ENCODE data around the gene ATP8B2. TPM values are rescaled to one million over a fixed set of nuclear protein-coding genes. Genes with fewer than 3 reads are reported as not detected.
"Not testable (repeated sequence)": the region's sequence is repeated elsewhere in the genome, so short reads cannot be mapped to it uniquely, and the experiment has no call there.

ATP8B2 gene
- total RNA-seq, 2 experiments from 2014 or later: 135 to 138 TPM

DNA sequence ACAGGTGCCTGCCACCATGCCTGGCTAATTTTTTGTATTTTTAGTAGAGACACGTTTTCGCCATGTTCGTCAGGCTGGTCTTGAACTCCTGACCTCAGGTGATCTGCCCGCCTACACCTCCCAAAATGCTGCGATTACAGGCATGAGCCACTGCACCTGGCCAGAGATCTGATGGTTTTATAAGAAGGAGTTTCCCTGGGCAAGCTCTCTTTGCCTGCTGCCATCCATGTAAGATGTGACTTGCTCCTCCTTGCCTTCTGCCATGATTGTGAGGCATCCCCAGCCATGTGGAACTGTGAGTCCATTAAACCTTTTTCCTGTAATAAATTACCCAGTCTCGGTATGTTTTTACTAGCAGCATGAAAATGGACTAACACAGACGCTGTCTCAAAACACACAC is 16.2 kb upstream of the ATP8B2 start:
- POLR2A ChIA-PET; H3K27me3 Mint-ChIP-seq; H3K27ac Mint-ChIP-seq; H3K4me3 Mint-ChIP-seq; H3K9me3 Mint-ChIP-seq; H3K36me3 Mint-ChIP-seq (ENCODE audit: low read depth); DNase-seq: not testable (repeated sequence)
- peaks cover 13% of the 10 kb centered on the region for H3K4me1 Mint-ChIP-seq
- CTCF ChIA-PET: interaction anchor here (0.6 kb wide), 1 partner anchor 25 kb away, joined by 3 read pairs; no protein-coding TSS in a partner anchor

DNA sequence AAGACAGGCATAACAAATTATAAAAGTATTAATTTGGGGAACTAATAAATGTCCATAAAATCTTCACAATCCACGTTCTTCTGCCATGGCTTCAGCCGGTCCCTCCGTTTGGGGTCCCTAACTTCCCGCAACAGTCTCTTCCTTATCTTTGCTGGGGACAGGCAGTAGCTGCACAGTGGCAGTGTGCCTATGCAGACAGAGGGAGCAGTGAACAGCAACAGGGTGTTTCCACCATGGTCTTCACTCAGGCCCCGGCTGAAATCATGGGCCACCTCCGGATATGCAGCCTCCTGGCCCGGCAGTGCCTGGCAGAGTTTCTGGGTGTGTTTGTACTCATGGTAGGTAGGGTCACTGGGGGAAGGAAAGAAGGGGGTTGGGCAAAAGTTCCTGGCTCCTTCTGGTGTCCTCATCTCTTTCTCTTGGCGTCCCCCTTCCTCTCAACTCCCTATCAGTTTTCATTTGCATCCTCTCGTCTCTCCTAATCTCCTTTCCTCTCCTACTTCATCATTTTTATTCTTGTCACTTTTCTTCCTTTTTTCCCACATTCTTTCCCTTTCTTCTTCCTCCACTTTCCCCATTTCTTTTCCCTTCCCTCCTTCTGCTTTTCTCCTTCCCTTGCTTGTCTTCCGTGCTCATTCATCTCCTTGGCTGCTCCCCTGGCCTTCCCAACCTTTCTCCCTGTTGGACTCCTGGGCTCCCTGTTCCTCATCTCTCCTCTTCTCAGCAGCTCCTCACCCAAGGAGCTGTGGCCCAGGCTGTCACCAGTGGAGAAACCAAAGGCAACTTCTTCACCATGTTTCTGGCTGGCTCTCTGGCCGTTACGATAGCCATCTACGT is 12.9 kb upstream of the ATP8B2 start:
- CTCF ChIA-PET: interaction anchor here (1.5 kb wide), 1 partner anchor 14 kb away, joined by 4 read pairs; no protein-coding TSS in a partner anchor

DNA sequence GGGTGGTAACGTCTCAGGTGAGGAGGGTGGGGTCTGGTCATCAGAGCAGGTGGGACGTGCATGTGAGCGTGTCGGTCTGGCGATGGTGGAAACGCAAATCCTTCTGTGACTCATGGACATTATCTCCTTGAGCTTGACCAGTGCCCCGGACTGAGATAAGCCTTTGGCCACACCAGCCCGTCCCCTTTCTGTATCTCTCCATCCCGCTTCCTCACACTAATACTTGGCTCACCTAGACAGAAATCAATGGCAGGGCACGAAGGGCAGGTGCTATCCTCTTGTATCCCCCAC is 12.3 kb upstream of the ATP8B2 start:
- H3K4me3 Mint-ChIP-seq: no peak overlapping the region
- peaks cover 6% of the 10 kb centered on the region for H3K4me1 Mint-ChIP-seq
- CTCF ChIA-PET: interaction anchor here (1.2 kb wide), 1 partner anchor 10 kb away, joined by 4 read pairs; no protein-coding TSS in a partner anchor

More for the DNA sequence above, 12.9 kb upstream of the ATP8B2 start:
- DNase-seq; H3K4me3 Mint-ChIP-seq; H3K27me3 Mint-ChIP-seq; H3K27ac Mint-ChIP-seq; H3K36me3 Mint-ChIP-seq (ENCODE audit: low read depth); POLR2A ChIA-PET: not testable (repeated sequence)
- Mint-ChIP-seq H3K4me1 (peaks cover 11% of the 10 kb centered on the region), H3K9me3 (peaks cover 17% of the 10 kb centered on the region)

DNA sequence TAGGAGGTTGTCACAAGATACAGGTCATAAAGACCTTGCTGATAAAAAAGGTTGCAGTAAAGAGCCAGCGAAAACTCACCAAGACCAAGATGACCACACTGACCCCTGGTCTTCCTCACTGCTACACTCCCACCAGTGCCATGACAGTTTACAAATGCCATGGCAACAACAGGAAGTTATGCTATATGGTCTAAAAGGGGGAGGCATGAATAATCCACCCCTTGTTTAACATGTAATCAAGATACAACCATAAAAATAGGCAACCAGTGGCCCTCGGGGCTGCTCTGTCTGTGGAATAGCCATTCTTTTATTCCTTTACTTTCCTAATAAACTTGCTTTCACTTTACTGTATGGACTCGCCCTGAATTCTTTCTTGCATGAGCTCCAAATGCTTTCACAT is 11.1 kb upstream of the ATP8B2 start:
- POLR2A ChIA-PET: not testable (repeated sequence)

More for the DNA sequence above, 12.3 kb upstream of the ATP8B2 start:
- H3K27me3 Mint-ChIP-seq: peaks cover 8% of the 10 kb centered on the region
- peaks cover 21% of the 10 kb centered on the region for H3K9me3 Mint-ChIP-seq
- no peak for DNase-seq
- no peaks in the 10 kb centered on the region for H3K36me3 Mint-ChIP-seq (ENCODE audit: low read depth)
- H3K27ac Mint-ChIP-seq: no peak overlapping the region
- POLR2A ChIA-PET: no interaction called here

DNA sequence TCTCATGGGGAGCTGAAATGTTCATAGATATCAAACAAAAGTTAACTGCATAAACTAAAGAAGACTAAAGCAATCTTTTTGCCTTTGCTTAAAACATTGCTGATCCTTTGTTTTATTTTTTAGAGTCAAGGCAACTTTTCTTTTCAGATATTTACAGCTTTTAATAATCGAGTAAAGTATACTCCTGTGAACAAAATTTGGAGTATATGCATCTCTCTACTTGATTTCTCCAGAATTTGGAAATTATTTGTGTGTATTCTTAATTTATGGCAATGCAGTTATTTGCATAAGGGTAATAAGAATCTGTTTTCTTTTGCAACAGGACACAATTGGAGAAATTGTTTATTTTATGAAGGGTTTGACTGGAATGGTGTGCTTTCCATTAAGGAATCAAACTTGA is 8.6 kb upstream of the ATP8B2 start:
- no peaks in the 10 kb centered on the region for H3K4me1 Mint-ChIP-seq
- CTCF ChIA-PET: interaction anchor here (0.7 kb wide), 1 partner anchor 322 kb away, joined by 3 read pairs; no protein-coding TSS in a partner anchor
- POLR2A ChIA-PET: no interaction called here
- no peaks in the 10 kb centered on the region for H3K36me3 Mint-ChIP-seq (ENCODE audit: low read depth)
- peaks cover 17% of the 10 kb centered on the region for H3K9me3 Mint-ChIP-seq
- H3K27ac Mint-ChIP-seq: no peak overlapping the region
- DNase-seq: no peak
- H3K27me3 Mint-ChIP-seq: peaks cover 19% of the 10 kb centered on the region
- H3K4me3 Mint-ChIP-seq: no peak overlapping the region

More for the DNA sequence above, 11.1 kb upstream of the ATP8B2 start:
- H3K27ac Mint-ChIP-seq; DNase-seq; H3K4me1 Mint-ChIP-seq; H3K36me3 Mint-ChIP-seq (ENCODE audit: low read depth); H3K4me3 Mint-ChIP-seq: not testable (repeated sequence)
- H3K27me3 Mint-ChIP-seq: peaks cover 11% of the 10 kb centered on the region
- CTCF ChIA-PET: interaction anchor here (0.6 to 1.8 kb wide), 6 partner anchors 9 to 34 kb away, joined by 3 to 9 read pairs (median 4); no protein-coding TSS in a partner anchor
- peaks cover 18% of the 10 kb centered on the region for H3K9me3 Mint-ChIP-seq

DNA sequence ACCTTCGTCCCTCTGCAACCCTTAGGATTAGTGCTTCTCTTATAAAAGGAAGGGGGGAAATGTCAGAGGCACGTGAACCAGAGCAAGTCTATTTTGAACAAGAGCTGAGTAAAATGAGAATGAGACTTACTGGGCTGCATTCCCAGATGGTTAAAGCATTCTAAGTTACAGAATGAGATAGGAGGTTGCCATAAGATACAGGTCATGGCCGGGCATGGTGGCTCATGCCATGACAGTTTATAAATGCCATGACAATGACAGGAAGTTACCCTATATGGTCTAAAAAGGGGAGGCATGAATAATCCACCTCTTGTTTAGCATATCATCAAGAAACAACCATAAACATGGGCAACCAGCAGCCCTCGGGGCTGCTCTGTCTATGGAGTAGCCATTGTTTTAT is 6.9 kb upstream of the ATP8B2 start:
- H3K4me3 Mint-ChIP-seq: no peak overlapping the region
- H3K36me3 Mint-ChIP-seq (ENCODE audit: low read depth): no peaks in the 10 kb centered on the region
- H3K4me1 Mint-ChIP-seq: no peaks in the 10 kb centered on the region
- peaks cover 17% of the 10 kb centered on the region for H3K9me3 Mint-ChIP-seq
- CTCF ChIA-PET: interaction anchor here (1.3 kb wide), 1 partner anchor 16 kb away, joined by 3 read pairs; no protein-coding TSS in a partner anchor
- DNase-seq: no peak
- no peak overlapping the region for H3K27ac Mint-ChIP-seq
- POLR2A ChIA-PET: no interaction called here
- H3K27me3 Mint-ChIP-seq: peaks cover 30% of the 10 kb centered on the region

DNA sequence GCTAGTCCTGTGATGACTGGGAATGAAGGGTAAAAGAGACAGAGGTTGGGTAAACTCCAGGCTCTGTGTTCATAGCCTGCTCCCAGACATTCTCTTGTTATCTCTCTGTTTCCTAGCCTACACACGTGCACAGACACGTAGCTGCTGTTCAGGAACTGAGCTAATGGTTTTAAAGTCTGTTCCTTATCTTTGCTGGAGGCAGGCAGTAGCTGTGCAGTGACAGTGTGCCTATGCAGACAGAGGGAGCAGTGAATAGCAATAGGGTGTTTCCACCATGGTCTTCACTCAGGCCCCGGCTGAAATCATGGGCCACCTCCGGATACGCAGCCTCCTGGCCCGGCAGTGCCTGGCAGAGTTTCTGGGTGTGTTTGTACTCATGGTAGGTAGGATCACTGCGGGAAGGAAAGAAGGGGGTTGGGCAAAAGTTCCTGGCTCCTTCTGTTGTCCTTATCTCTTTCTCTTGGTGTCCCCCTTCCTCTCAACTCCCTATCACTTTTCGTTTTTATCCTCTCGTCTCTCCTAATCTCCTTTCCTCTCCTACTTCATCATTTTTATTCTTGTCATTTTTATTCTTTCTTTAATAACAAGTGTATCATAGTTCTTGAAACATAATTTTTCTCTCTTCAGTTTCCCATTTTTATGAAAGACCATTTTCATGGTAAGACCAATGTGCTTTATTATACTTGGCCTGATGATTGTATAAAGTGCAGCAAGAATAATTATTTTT is 4.3 kb upstream of the ATP8B2 start, which contains the start of gene AQP10:
Gene AQP10 (plus strand): TSS at position 212 of the 727 bp plus-strand sequence. CDS start 63 bp downstream, at position 275.
- Mint-ChIP-seq H3K4me3 (no peak within 1 kb of the TSS), H3K36me3 (ENCODE audit: low read depth) (no peaks in the 10 kb centered on the region), H3K9me3 (peaks cover 15% of the 10 kb centered on the region), H3K27me3 (peaks cover 33% of the 10 kb centered on the region), H3K27ac (no peak within 1 kb of the TSS), H3K4me1 (peaks cover 10% of the 10 kb centered on the region)
- ChIA-PET CTCF (interaction anchor here (1.9 kb wide), 1 partner anchor 14 kb away, joined by 4 read pairs; no protein-coding TSS in a partner anchor), POLR2A (no interaction called here)
- DNase-seq: no peak

DNA sequence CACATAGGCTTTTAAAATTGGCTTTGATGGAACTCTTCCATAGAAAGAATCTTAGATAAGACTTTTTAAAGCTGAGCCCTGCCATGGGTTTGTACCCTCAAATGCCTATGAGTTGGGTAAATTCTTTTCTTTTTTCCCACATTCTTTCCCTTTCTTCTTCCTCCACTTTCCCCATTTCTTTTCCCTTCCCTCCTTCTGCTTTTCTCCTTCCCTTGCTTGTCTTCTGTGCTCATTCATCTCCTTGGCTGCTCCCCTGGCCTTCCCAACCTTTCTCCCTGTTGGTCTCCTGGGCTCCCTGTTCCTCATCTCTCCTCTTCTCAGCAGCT is 3.8 kb upstream of the ATP8B2 start:
- H3K36me3 Mint-ChIP-seq (ENCODE audit: low read depth); POLR2A ChIA-PET; DNase-seq; CTCF ChIA-PET; H3K27ac Mint-ChIP-seq; H3K4me3 Mint-ChIP-seq: not testable (repeated sequence)
- peaks cover 33% of the 10 kb centered on the region for H3K27me3 Mint-ChIP-seq
- peaks cover 11% of the 10 kb centered on the region for H3K9me3 Mint-ChIP-seq
- H3K4me1 Mint-ChIP-seq: peaks cover 13% of the 10 kb centered on the region

DNA sequence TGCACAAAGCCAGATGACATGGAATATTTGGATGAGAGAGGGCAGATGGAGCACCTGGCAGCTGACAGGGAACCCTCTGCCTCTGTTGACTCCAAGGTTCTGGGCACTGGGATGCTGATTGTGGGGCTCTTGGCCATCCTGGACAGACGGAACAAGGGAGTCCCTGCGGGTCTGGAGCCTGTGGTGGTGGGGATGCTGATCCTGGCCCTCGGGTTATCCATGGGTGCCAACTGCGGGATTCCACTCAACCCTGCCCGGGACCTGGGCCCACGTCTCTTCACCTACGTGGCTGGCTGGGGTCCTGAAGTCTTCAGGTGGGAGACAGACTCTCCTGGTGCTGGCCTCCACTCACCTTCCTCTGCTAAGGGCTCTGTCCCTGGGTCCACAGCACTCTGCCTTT is 1.8 kb upstream of the ATP8B2 start:
- H3K4me1 Mint-ChIP-seq: peaks cover 30% of the 10 kb centered on the region
- peak overlapping the region; percentile 13 for H3K27ac Mint-ChIP-seq
- CTCF ChIA-PET: interaction anchor here (0.8 to 5.5 kb wide), 4 partner anchors 8 to 143 kb away, joined by 3 to 71 read pairs (median 4); no protein-coding TSS in a partner anchor
- H3K4me3 Mint-ChIP-seq: no peak overlapping the region
- no peaks in the 10 kb centered on the region for H3K36me3 Mint-ChIP-seq (ENCODE audit: low read depth)
- DNase-seq: no peak
- POLR2A ChIA-PET: no interaction called here
- peaks cover 21% of the 10 kb centered on the region for H3K27me3 Mint-ChIP-seq
- H3K9me3 Mint-ChIP-seq: no peaks in the 10 kb centered on the region

DNA sequence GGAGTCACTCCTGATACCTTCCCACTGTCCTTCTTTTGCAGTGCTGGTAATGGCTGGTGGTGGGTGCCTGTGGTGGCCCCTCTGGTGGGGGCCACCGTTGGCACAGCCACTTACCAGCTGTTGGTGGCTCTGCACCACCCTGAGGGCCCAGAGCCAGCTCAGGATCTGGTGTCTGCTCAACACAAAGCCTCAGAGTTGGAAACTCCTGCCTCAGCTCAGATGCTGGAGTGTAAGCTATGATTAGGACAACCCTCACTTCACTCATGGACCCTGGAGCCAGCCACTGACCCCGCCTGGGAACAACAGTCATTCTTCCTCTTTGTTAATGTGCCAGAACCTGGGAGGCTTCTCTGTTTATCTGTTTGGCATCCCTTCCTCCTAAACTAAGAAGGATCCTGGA is 1.1 kb upstream of the ATP8B2 start:
- Mint-ChIP-seq H3K9me3 (no peaks in the 10 kb centered on the region), H3K27me3 (peaks cover 21% of the 10 kb centered on the region), H3K4me3 (peak overlapping the region; percentile 88), H3K4me1 (peaks cover 33% of the 10 kb centered on the region), H3K36me3 (ENCODE audit: low read depth) (peaks cover 3% of the 10 kb centered on the region), H3K27ac (peak overlapping the region; percentile 31)
- POLR2A ChIA-PET: no interaction called here
- CTCF ChIA-PET: interaction anchor here (0.5 to 5.5 kb wide), 8 partner anchors 9 to 549 kb away, joined by 3 to 71 read pairs (median 3); partner anchors contain the start of gene SLC27A3
- DNase-seq: no peak

DNA sequence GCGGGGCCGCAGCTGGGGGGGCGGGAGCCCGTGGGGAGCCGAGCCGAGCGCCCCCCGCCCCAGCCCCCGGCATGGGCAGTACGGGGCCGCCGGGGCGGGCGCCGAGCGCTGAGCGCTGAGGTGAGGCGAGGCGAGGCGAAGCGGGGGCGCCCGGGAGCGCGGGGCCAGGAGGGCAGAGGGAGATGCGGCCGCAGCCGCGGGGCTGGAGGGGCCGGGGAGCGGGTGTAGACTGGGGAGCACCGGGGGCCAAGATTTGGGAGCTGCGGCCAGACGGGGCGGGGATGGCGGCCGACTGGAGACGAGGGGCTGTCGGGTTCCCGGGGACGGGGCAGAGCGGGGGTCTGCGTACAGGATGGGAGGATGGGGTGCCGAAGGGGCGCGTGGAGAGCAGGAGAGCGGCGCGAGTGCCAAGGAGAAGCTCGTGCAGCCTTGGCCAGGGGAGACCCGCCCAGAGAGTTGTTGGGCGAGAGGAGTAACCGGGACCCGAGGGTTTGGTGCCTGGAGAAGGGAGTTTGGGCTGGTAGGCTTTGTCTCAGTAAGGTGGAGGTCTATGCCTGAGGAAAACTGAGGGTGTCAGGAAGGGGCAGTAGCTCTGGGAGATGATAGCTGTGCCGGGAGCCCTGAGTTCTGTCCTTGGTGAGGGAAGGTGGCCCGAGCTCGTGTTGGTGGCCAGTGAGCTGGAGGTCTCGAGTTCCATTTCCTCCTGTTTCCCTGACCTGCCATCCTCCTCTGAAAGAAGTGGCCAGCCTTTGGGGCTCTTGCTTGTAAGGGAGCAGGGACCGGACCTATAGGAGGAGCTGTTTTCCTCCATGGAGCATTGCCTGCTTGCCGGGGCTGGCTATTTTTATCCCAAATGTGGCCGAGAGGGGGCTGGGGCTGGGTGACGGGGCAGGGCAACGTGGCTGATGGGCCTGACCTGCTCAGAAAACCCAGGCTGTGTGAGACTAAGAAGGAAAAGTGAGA is 539 bp downstream of the ATP8B2 start:
- H3K9me3 Mint-ChIP-seq: no peaks in the 10 kb centered on the region
- H3K4me1 Mint-ChIP-seq: peaks cover 49% of the 10 kb centered on the region
- H3K4me3 Mint-ChIP-seq: peak overlapping the region; percentile 93

More for the DNA sequence above, 539 bp downstream of the ATP8B2 start:
- Mint-ChIP-seq H3K36me3 (ENCODE audit: low read depth) (peaks cover 19% of the 10 kb centered on the region), H3K27me3 (peaks cover 19% of the 10 kb centered on the region), H3K27ac (peak overlapping the region; percentile 88)
- POLR2A ChIA-PET: interaction anchor here (0.9 kb wide), 1 partner anchor 9 kb away, joined by 3 read pairs; no protein-coding TSS in a partner anchor
- DNase-seq: peak; percentile 40
- CTCF ChIA-PET: interaction anchor here (0.6 to 5.5 kb wide), 17 partner anchors 9 to 1631 kb away, joined by 3 to 71 read pairs (median 3); partner anchors contain the start of gene HAX1

Measured in activated CD4-positive, alpha-beta T cell treated with anti-CD3 and anti-CD28 coated beads, Interleukin-2, amount 10 ng/mL, durations not matched to agents 7 days and 5 days (primary cell).